VCaP (cell line): ENCODE measurements around the gene GLS.
"Not testable (repeated sequence)": the region's sequence is repeated elsewhere in the genome, so short reads cannot be mapped to it uniquely, and the experiment has no call there.

Experiments used
- H3K27ac ChIP-seq: fragments of 450-650 bp; 2 replicates; pipeline ENCODE4 v1.5.1; 2017
- TF ChIP-seq, protein P1 (sequence below): fragments of 450-650 bp; conservative IDR thresholded peaks from 2 replicates; pipeline ENCODE4 v1.5.1; 2017; ENCODE audit warnings: mild to moderate bottlenecking, moderate library complexity

GLS gene

DNA sequence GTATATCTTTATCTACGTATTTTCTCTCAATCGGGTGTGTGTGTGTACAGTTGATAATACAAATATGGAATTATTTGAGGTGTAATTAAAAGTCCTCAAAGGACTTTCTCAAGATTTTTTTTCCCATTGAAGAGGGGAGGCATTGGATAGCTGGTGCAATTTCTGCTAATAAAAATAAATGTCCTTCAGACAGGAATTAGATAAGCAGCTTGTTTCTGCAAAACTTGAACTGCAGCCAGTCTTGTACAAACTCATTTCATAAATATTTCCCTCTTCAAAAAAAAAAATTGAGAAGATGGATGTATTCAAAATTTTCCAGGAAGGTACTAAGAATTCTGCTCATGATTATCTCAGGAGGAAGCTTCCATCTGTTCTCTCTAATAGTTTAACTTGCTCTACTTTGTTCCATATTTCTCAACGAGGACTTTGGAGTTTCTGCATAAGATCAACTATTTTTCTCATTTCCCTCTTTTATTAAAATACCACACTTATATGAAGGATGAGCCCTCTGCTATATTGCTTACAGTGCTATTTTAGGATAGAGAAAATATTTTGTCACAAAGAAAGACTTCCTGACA is 33.0 kb upstream of the GLS start:
- no peak overlapping the region for H3K27ac ChIP-seq
- TF ChIP-seq, protein P1, sequence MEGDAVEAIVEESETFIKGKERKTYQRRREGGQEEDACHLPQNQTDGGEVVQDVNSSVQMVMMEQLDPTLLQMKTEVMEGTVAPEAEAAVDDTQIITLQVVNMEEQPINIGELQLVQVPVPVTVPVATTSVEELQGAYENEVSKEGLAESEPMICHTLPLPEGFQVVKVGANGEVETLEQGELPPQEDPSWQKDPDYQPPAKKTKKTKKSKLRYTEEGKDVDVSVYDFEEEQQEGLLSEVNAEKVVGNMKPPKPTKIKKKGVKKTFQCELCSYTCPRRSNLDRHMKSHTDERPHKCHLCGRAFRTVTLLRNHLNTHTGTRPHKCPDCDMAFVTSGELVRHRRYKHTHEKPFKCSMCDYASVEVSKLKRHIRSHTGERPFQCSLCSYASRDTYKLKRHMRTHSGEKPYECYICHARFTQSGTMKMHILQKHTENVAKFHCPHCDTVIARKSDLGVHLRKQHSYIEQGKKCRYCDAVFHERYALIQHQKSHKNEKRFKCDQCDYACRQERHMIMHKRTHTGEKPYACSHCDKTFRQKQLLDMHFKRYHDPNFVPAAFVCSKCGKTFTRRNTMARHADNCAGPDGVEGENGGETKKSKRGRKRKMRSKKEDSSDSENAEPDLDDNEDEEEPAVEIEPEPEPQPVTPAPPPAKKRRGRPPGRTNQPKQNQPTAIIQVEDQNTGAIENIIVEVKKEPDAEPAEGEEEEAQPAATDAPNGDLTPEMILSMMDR, result no peak

DNA sequence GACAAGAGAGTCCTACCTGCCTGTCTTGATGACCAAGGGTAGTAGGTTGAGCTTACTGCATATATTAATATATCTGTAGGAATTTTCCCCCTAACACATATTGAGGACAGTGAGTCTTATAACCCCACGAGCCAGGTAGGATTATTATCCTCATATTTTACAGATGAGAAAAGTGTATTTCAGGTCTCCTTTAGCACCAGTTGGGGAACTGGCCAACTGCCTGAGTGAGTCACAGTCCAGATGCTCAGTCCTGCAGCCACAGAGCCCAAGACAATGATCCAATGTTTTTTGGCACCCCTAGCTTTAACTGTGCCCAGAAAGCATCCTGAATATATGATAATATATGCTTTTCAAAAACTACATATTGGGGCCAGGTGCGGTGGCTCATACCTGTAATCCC is 30.8 kb upstream of the GLS start:
- H3K27ac ChIP-seq, result no peak overlapping the region
- TF ChIP-seq, protein P1, result no peak

DNA sequence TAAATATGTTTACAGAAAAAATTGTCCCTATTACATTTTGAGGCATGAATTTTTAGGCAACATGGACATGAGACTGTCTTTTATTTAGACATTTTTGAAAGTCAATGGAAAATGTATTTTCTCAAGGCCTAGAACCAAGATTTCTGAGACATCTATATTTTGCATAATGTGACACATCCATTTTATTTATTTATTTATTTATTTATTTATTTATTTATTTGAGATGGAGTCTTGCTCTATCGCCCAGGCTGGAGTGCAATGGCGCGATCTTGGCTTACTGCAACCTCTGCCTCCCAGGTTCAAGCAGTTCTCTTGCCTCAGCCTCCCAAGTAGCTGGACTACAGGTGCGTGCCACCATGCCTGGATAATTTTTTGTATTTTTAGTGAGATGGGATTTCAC is 27.6 kb upstream of the GLS start:
- H3K27ac ChIP-seq, result not testable (repeated sequence)

DNA sequence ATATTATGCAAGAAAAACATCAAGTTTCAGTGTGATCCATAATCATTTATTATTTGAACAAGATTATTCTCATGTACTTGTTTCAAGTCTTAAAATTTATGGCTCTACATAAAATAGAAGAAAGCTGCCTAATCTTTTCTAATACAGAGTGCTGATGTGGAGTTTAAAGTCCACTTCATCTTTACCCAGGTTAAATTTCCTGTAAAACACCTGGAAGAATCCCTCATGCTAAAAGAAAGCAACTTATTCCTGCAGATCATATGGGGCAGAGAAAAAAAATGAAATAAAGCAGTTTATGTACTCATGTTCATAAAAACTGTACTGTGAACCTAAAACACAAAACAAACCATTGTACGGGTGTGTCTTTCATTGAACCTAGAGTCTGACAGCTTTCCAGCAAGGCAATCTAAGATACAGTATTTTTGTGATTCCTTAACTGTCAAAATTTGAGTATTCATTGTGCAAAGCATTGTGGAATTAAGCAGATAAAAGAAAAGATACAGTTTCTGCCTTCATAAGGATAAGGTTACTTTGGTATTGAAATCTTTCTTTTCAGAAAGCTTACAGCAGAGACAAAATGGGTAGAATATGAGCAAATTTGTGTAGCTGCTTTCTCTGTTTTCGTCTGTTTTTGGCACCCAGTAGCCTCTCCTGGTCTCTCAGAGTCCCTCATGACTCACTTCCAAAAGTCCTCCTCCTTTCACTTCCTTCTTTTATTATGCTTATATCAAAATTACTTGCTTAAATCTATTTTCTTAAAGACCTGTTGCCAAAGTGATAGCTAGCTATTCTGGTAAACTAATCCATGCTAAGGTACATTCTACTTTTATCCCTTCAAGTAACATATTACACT is 26.9 kb upstream of the GLS start:
- H3K27ac ChIP-seq, result no peak overlapping the region
- TF ChIP-seq, protein P1, result no peak

DNA sequence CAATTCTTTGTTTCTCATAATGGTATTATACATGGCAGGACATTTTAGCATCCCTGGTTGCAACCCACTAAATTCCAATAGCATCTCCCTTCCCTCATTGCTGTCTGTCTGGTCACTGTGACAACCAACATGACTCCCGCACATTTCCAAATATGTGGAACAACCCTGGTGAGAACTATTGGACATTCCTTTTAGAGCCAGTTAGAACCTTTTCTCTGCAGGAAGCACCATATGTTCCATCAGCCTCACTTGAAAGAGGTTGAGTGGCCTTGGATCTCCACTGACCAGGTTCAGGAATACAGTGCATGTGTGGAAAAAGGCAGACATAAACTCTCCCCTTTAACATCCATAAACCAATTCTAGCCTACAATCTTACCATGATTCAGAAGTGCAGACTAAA is 25.9 kb upstream of the GLS start:
- no peak overlapping the region for H3K27ac ChIP-seq
- TF ChIP-seq, protein P1, result no peak

DNA sequence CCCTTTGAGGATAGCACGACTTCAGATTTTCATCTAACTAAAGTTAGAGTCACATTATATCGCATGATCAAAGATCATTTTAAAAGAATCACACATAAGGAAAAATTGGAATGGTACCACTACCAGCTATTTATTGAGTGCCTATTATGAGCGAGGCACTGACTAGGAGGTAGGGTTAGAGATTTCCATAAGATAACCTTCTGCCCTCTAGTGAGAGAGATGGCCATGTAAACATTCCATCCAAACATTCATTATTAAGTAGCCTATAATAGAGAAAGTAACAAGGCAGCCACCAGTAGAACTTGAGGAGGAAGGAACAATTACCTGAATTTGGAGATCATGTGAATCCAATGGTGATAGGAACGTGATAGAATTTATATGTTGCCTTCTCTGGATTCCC is 25.4 kb upstream of the GLS start:
- no peak overlapping the region for H3K27ac ChIP-seq
- TF ChIP-seq, protein P1, result no peak

DNA sequence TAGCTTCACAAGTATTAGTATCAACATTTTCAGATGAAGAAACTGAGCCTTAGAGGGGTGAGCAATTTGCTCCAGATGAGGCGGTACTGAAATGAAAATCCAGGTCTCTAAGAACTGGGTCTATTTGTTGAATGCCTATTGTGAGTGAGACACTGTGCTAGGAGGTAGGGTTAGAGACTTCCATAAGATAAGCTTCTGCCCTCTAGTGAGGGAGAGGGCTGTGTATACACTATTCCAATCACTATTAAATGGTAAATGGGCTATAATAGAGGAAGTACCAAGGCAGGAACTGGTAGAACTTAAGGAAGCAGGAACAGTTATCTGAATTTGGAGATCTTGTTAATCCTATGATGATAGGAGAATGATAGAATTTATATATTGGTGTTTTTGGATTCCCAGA is 23.6 kb upstream of the GLS start:
- TF ChIP-seq, protein P1, result no peak
- no peak overlapping the region for H3K27ac ChIP-seq

DNA sequence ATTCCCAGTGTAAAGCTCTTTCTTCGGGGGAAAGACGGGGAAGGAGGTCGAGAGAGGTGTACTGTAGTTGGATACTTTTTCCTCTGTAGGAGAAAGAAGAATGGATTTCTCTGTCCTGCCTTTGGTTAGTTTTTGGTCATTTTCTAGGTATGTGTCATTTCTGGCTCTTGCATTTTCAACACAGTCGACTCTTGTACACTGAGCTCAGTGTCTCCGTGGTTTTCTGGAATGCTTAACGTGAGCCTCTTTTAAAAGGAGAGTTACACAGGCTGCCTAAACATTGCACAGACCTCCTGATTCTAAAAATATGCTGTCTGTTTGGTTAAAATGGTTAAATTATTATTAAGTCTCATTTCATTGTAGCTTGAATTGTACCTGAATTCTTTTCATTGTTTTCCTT is 21.8 kb upstream of the GLS start:
- no peak overlapping the region for H3K27ac ChIP-seq
- TF ChIP-seq, protein P1, result no peak
